Duodenal mucosa (tissue), 2 donors: Measurements from ENCODE around the gene RPS15.
"Not testable (repeated sequence)": the region's sequence is repeated elsewhere in the genome, so short reads cannot be mapped to it uniquely, and the experiment has no call there.

Experiments
- H3K27ac ChIP-seq: one replicate; pipeline ENCODE4 v1.7.0; 2013; ENCODE audit warnings: low read depth, low read length
- H3K27me3 ChIP-seq, 2 donors: one replicate each; pipeline ENCODE4 v1.7.0; 2013; ENCODE audit warnings: low read length in 2 of 2, control low read depth in 1 of 2; ENCODE audit not compliant: insufficient read depth in 2 of 2, control insufficient read depth in 1 of 2
- H3K36me3 ChIP-seq, 2 donors: one replicate each; pipeline ENCODE4 v1.7.0; 2013; ENCODE audit warnings: low read length in 2 of 2, control low read depth in 1 of 2; ENCODE audit not compliant: insufficient read depth in 2 of 2, control insufficient read depth in 1 of 2
- H3K4me1 ChIP-seq, 2 donors: one replicate each; pipeline ENCODE4 v1.7.0; 2013; ENCODE audit warnings: low read length in 2 of 2, control low read depth in 1 of 2; ENCODE audit not compliant: insufficient read depth in 2 of 2, control insufficient read depth in 1 of 2
- H3K4me3 ChIP-seq, 2 donors: one replicate each; pipeline ENCODE4 v1.7.0; 2013; ENCODE audit warnings: low read length in 2 of 2, low read depth in 1 of 2
- H3K9ac ChIP-seq, 2 donors: one replicate each; pipeline ENCODE4 v1.7.0; 2013; ENCODE audit warnings: low read length in 2 of 2, low read depth in 1 of 2
- H3K9me3 ChIP-seq, 2 donors: one replicate each; pipeline ENCODE4 v1.7.0; 2013; ENCODE audit warnings: low read length in 2 of 2, control low read depth in 1 of 2; ENCODE audit not compliant: control insufficient read depth in 1 of 2

Gene RPS15

GRCh38 chr19:1434040-1434366 lies 4.2 kb upstream of the RPS15 start:
- H3K4me3 ChIP-seq, result no peak overlapping the region
- peaks cover 0 to 8% of the 10 kb centered on the region in 2 donors for H3K4me1 ChIP-seq
- H3K27me3 ChIP-seq, result no peaks in the 10 kb centered on the region
- no peaks in the 10 kb centered on the region for H3K9me3 ChIP-seq
- H3K27ac ChIP-seq, result no peak overlapping the region
- H3K9ac ChIP-seq, result no peak overlapping the region
- H3K36me3 ChIP-seq, result peaks cover 13 to 56% of the 10 kb centered on the region in 2 donors

DNA sequence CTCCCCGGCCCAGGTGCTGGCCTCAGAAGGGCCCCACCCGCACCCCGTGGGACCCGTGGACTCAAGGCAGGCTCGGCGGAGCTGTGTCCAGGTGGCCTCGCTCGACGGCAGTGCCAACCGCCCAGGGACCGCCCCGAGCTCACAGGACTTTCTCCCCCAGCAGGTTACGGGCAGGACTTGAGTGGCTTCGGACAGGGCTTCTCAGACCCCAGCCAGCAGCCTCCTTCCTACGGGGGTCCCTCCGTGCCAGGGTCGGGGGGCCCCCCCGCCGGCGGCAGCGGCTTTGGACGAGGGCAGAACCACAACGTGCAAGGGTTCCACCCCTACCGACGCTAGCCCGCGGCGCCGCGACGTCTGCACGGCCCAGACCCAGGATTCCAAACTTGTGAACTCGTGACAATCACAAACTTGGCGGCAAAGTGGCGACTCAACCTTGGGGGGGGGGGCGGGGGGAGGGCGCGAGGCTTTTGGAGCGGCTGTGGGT lies 3.6 kb upstream of the RPS15 start:
- no peaks in the 10 kb centered on the region for H3K9me3 ChIP-seq
- no peak overlapping the region for H3K4me3 ChIP-seq
- H3K36me3 ChIP-seq, result peaks cover 11 to 52% of the 10 kb centered on the region in 2 donors
- no peak overlapping the region for H3K9ac ChIP-seq
- no peak overlapping the region for H3K27ac ChIP-seq
- peaks cover 2 to 14% of the 10 kb centered on the region in 2 donors for H3K4me1 ChIP-seq
- no peaks in the 10 kb centered on the region for H3K27me3 ChIP-seq

DNA sequence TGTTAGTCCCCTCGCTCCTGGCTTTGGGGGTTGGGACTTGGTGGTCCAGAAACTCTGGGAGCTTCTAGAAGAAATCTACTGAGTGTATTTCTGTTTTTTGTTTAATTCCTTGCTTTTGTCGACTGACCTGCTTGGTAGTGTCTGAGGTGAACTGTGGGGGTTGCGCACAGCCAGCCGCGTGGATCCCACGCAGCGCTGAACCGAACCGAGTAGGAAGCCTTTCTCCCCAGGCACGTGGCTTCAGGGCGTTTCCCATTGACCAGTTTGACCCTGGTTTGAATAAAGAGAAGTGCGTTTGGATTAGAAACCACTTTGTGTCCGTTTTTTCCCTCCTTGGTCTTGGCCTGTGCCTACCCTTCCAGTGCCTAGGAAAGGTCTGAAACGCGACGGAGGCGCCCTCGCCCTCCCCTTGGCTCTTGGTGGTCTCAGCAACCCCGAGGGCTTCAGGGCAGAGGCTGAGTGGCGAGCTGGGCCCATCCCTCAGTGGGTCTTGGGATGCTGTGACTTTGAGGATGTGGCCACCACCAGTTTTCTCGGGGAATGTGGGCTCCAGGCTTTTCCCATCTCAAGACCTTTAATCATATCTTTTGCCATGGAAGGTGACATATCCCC lies 2.7 kb upstream of the RPS15 start:
- no peak overlapping the region for H3K4me3 ChIP-seq
- H3K27ac ChIP-seq, result no peak overlapping the region
- no peaks in the 10 kb centered on the region for H3K9me3 ChIP-seq
- H3K36me3 ChIP-seq, result peaks cover 14 to 54% of the 10 kb centered on the region in 2 donors
- peaks cover 9 to 22% of the 10 kb centered on the region in 2 donors for H3K4me1 ChIP-seq
- H3K27me3 ChIP-seq, result no peaks in the 10 kb centered on the region
- no peak overlapping the region for H3K9ac ChIP-seq

DNA sequence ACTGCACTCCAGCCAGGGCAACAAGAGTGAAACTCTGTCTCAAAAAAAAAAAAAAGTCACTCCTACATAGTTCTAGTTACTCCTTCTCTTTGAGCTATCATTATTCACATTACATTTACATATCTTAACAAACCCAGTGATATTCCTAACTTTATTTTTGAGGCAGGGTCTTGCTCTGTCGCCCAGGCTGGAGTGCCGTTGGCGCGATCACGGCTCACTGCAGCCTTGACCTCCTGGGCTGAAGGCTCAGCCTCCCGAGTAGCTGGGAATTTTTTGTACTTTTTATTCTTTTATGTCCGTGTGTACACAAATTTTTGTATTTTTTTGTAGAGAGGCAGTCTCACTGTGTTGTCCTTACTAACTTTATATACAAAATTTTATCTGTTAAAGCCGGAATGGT lies 587 bp upstream of the RPS15 start:
- Histone ChIP-seq H3K9ac (peak overlapping the region in 1 of 2 donors; percentile 57), H3K36me3 (peaks cover 18 to 58% of the 10 kb centered on the region in 2 donors), H3K27ac (peak overlapping the region; percentile 22), H3K4me3 (peak overlapping the region; percentile 91 to 92), H3K9me3 (no peaks in the 10 kb centered on the region), H3K27me3 (no peaks in the 10 kb centered on the region), H3K4me1 (peaks cover 10 to 22% of the 10 kb centered on the region in 2 donors)

GRCh38 chr19:1438933-1439354 lies 748 bp downstream of the RPS15 start:
- peak overlapping the region; percentile 79 to 90 for H3K9ac ChIP-seq
- H3K27ac ChIP-seq, result no peak overlapping the region
- no peaks in the 10 kb centered on the region for H3K9me3 ChIP-seq
- peaks cover 12 to 49% of the 10 kb centered on the region in 2 donors for H3K36me3 ChIP-seq
- H3K4me3 ChIP-seq, result peak overlapping the region; percentile 91 to 92
- H3K4me1 ChIP-seq, result peaks cover 10 to 22% of the 10 kb centered on the region in 2 donors
- H3K27me3 ChIP-seq, result no peaks in the 10 kb centered on the region

GRCh38 chr19:1439525-1440417 lies 1.6 kb downstream of the RPS15 start:
- H3K9me3 ChIP-seq, H3K27ac ChIP-seq, H3K27me3 ChIP-seq: not testable (repeated sequence)
- Histone ChIP-seq H3K4me1 (peaks cover 10 to 22% of the 10 kb centered on the region in 2 donors), H3K9ac (peak overlapping the region; percentile 69 to 90), H3K36me3 (peaks cover 12 to 41% of the 10 kb centered on the region in 2 donors), H3K4me3 (peak overlapping the region; percentile 91 to 92)

- Histone ChIP-seq H3K4me1 (peaks cover 10 to 23% of the 10 kb centered on the region in 2 donors), H3K27ac (no peak overlapping the region), H3K4me3 (no peak overlapping the region), H3K9ac (no peak overlapping the region), H3K36me3 (peaks cover 10 to 38% of the 10 kb centered on the region in 2 donors), H3K9me3 (no peaks in the 10 kb centered on the region), H3K27me3 (peaks cover 0 to under 1% of the 10 kb centered on the region in 2 donors)
These were observed 2.2 kb downstream of the RPS15 start for GRCh38 chr19:1440418-1440801.

- no peak overlapping the region for H3K9ac ChIP-seq
- H3K27me3 ChIP-seq, result peaks cover 0 to 3% of the 10 kb centered on the region in 2 donors
- peaks cover 9 to 35% of the 10 kb centered on the region in 2 donors for H3K36me3 ChIP-seq
- no peak overlapping the region for H3K4me3 ChIP-seq
- H3K9me3 ChIP-seq, result no peaks in the 10 kb centered on the region
- no peak overlapping the region for H3K27ac ChIP-seq
- H3K4me1 ChIP-seq, result peaks cover 10 to 26% of the 10 kb centered on the region in 2 donors
These were observed 2.8 kb downstream of the RPS15 start for GRCh38 chr19:1441022-1441426.

DNA sequence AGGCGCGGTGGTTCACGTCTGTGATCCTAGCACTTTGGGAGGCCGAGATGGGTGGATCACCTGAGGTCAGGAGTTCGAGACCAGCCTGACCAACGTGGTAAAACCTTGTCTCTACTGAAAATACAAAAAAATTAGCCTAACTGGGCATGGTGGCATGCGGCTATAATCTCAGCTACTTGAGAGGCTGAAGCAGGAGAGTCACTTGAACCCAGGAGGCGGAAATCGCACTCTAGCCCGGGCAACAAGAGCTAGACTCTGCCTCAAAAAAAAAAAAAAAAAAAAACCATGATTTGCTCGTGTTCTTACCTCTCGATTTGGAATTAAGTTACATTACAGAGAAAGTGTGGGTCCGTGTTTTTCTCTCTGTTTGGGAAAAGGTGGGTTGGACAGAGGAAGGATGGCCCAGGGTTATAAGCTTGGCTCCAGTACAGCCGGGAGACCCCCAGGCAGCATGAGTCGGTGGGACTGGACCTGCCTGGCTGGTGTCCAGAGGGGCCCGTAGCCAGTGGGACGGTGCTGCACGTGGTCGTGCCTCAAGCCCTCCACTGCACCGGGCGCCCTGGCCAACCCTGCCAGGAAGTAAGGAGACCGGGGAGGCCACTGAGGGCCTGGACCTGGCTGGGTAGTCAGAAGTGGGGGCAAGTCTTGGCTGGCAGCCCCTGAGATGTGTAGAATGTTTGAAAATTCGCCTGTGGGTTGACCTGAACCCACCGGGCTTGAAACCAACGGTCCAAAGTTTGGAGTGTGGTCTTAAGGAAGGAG lies 3.7 kb downstream of the RPS15 start:
- Histone ChIP-seq H3K9ac (no peak overlapping the region), H3K36me3 (peaks cover 9 to 35% of the 10 kb centered on the region in 2 donors), H3K9me3 (no peaks in the 10 kb centered on the region), H3K4me1 (peaks cover 10 to 26% of the 10 kb centered on the region in 2 donors), H3K27me3 (peaks cover 6 to 9% of the 10 kb centered on the region in 2 donors), H3K4me3 (no peak overlapping the region), H3K27ac (no peak overlapping the region)
